ENCODE data around the gene KLF2.
"Not testable (repeated sequence)": the region's sequence is repeated elsewhere in the genome, so short reads cannot be mapped to it uniquely, and the experiment has no call there.

Gene KLF2

DNA sequence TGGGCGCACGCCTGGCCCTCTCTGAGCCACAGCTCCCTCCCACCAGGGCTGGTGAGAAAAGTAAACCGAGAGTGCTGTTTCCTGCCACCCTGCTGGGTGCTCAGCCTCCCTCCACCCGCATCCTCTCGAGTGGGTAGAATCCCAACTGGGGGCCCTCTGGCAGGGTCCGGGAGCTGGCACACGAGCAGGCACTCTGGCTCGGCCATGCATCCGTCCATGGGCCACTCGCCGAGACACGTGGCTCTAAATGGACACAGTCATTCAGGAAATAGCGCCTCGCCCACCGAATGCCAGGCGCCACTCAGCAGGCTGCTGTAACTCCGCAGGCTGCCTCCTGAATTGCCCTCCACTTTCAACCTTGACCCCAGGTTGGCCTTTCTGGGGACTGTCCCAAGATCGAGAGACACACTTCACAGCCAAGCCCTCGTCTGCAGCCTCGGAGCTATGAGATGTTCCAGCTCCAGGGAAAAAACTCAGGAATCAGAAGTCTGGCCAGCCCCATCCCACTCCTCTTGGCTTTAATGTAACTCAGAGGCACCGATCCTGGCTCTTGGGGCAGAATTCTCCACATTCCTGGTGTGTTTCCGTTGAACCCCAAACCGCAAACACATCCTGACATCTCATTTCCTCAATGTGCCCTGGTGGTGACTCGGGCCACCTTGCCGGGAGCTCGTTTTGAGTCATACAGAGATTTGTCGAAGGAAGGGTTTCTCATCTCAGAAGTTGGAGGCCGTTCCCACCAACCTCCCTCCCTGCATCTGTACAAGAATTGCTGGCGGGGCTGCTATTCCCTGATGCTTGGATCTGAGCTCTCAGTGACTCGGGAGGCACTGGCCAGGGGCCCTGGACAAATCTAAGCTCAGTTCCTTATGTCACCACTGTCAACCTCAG lies 14.1 kb downstream of the KLF2 start:
- DNase-seq: peak; percentile 57

DNA sequence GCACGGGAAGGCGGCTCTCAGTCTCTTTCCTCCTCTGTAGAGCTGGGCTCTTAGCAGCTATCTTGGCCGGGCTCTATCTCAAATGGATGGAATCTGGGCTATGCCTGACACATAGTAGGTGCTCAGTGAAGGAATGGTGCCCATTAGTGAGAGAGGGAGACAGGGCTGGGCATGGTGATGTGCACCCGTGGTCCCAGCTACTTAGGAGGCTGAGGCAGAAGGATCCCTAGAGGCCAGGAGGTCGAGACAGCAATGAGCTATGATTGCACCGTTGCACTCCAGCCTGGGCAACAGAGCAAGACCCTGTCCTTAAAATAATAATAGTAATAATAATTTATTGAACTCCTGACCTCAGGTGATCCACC lies 14.7 kb downstream of the KLF2 start:
- DNase-seq: no peak

DNA sequence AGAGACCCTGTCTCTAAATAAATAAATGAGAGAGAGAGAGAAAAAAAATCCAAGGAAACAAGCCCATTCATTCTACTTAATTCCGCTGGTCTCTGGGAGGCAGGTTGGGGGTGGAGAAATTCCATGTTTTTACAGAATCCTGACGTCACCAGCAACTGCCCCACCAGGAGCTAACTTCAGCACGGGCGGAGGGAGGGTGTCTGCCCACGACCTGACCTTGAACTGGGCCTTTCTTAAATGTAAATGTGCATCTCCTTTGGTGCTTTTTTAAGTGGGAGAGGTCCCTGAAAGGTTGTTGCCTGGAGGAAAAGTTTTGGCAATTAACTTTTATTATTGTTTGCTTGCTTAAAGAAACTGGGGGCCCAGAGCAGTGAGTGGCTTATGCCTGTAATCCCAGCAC lies 15.5 kb downstream of the KLF2 start:
- no peak for DNase-seq

DNA sequence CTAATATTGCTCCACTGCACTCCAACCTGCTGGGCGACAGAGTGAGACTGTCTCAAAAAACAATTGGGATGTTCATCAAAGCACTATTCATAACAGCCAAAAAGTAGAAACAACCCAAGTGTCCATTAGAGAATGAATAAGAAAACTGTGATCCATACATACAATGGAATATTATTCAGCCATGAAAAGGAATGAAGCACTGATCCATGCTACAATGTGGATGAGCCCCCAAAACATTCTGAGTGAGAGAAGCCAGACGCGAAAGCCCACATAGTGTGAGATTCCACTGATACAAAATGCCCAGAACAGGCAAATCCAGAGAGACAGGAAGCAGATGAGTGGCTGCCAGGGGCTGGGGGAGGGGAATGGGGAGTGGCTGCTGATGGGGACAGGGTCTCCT lies 16.0 kb downstream of the KLF2 start:
- DNase-seq: no peak

DNA sequence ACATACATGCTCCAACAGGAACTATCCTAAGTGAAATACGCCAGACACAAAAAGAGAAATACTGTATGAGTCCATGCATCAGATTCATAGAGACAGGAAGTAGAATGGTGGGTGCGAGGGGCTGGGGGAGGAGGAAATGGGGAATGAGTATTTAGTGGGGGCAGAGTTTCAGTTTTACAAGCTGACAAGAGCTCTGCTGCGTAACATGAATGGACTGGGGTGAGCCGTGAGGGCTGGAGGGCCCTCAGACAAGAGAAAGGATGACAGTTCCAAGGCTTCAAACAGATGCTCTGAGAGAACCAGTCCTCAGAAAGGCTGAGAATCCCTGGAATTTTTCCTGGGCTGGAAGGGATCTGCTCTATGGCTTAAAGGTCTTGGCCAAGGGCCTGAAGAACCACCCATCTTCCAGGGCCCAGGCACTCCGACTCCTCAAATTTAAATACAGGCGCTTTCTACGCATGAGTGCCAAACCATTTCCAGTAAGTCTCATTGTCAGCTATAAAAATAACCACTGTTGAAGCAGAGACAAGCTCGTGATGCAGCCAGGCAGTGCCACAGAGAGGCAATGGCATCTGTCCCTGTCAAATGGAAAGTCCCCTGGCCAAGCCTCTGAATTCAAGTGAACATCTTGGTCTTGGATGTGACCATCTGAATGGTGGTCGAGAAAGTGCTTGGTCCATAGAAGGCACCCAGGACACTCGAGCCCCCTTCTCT lies 17.5 kb downstream of the KLF2 start:
- no peak for DNase-seq

DNA sequence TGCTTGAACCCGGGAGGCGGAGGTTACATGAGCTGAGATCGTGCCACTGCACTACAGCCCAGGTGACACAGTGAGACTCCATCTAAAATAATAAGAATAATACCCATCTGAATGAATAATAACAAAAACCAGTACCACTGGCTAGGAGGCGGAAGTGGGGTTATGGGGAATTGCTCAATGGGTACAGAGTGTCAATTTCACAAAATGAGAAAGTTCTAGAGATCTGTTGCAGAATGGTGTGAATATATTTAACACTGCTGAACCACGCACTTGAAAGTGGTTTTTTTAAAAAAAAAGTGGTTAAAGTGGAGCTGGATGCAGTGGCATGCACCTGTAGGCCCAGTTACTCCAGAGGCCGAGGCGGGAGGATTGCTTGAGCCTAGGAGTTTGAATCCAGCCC lies 18.5 kb downstream of the KLF2 start:
- no peak for DNase-seq

DNA sequence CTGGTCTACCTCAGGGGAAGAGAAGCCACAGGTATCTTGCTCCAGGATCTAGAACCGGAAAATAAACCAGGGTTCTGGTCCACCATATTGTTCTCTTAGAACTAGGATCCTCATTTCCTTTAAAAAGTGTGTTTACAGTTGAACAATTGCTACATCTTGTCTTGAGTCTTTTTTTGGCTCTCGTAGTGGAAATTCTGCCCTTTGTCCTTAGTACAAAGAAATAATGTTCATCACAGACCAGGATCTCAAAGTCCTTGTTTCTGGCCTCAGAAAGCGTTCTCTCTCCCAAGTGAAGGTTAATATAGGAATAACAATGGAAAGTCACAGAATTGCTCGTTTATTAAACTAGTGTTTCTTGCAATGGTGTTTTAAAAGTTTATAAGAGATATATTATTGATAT lies 20.8 kb downstream of the KLF2 start:
- no peak for DNase-seq

DNA sequence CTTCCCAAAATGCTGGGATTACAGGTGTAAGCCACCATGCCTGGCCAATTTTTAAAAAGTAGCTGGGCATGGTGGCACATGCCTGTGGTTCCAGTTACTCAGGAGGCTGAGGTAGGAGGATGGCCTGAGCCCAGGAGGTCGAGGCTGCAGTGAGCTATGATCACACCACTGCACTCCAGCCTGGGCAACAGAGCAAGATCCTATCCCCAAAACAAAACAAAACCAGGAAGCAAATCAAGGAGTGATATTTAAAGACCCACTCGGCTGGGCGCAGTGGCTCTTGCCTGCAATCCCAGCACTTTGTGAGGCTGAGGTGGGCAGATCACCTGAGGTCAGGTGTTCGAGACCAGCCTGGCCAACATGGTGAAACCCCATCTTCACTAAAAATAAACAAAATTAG lies 22.5 kb downstream of the KLF2 start:
- not testable (repeated sequence) for DNase-seq

DNA sequence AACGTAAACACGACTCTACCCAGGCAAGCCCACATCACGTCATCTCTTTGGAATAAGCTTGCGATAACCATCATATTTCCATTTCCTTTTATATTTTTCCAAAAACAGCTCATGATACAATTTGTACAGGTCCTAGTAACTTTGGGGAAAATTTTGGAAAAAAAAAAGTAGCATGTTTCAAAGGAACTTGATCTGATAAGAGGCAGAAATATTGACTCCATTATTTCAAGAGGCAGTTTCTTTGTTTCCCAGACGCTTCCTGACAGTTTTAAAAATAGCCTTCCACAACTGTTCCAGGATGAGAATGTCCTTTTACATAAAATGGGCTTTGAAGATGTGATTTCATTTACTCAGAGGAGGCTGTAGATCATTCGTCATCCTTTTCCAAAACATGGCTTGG lies 23.1 kb downstream of the KLF2 start:
- no peak for DNase-seq

DNA sequence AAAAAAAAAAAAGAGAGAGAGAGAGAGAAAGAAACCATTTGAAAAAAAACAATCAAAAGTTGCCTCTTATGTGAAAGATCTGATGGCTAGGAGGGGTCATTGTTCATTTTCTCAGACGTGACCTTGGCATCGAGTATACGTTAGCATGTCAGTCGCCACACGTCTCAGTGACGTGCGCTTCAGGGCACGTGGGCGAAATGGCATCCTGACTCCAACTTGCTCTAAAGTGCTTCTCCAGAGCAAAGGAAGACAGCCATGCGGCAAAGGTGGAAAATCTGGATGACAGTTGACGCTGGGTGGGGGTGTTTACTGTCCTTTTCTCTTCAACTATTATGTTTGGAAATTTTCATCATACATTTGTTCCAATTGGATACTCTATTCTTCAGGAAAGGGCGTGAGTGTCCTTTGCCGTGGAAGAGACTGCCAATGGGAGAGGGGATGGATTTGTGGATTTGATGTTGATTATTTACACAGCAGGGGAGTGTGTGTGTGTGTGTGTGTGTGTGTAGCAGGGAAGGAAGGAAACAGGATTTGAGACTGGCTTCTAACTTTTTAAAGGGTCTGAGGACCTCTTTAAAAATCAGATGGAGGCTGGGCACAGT lies 25.0 kb downstream of the KLF2 start:
- no peak for DNase-seq

DNA sequence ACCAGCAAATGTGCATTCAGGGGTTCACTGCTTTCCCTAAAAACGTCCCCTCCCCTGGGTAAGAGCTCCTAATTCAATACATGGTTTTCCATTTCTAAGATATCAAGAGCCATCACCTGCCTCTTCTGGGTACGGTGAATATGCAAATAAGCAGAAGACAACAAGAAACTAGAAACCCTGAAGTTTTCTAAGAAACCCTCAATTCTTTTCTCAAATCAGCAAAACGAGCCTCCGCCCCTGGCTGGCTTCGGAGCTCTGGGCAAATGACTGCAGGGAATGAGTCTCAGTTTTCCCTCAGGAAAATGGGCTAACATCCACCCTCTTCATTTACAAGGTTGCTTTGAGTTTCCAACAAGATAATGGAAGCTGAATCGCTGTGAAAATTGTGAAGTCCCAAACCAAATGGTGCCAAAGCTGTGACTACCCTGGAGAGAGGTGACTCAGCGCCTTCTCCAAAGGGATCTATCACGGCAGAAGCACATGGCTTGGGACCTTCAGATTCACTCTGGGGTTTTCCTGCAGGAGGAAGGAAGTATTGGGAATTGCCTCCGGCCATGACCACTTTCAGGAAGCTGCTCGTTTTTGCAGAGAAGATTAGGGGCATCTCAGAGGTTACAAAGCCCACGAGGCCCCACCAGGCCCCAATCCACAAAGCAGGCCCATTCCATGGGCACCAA lies 26.6 kb downstream of the KLF2 start:
- no peak for DNase-seq

DNA sequence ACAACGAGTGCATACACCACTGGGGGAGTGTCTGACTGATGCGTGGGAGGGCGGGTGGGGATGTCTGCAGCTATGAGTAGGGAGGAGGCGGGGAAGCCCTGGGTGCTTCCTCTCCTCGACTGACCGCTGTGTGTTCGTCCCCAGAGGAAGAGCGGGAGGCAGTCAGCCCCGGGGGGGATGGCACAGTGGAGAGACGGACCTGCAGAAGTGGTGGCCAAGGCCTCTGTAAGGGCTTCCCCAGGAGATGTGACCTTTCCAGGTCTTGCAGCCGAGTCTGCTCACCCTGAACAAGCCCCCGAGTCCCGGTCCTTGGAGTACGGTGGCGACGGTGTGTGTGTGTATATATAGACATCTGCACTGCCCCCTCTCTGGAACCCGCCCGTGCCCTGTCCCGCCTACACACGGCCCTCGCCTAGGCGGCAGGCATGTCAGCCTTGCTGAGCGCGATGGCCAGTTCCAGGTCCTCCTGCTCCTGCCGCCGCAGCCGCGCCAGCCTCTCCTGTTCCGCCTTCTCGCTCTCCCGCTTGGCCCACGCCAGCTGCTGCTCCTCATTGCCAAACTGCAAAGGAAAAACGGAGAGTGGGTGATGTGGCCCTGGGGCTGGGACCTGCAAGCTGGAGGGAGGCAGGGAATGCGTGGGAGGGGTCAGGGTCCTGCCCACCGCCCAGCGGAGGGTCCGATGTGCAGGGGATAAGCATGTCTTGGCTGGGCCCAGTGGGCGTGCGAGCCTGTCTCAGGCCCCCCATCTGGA lies 30.8 kb downstream of the KLF2 start:
- no peak for DNase-seq

DNA sequence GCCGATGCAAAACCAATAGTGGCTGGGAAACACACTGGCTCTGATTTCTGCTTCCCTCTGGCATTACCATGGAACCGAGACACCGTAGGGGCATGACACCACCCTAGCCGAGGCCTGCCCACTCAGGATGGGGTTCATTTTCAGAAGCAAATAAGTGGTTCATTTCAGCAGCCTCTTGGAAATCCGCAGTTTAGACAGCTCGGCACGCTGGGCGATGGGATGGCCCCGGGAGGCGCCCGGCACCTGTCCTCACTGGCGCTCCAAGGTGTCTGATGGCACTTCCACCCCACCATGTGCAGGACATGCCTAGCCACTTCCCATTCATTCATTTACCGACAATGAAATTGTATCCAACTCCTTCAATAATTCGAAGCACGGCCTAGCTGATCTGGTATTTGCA lies 33.8 kb downstream of the KLF2 start:
- DNase-seq: no peak

DNA sequence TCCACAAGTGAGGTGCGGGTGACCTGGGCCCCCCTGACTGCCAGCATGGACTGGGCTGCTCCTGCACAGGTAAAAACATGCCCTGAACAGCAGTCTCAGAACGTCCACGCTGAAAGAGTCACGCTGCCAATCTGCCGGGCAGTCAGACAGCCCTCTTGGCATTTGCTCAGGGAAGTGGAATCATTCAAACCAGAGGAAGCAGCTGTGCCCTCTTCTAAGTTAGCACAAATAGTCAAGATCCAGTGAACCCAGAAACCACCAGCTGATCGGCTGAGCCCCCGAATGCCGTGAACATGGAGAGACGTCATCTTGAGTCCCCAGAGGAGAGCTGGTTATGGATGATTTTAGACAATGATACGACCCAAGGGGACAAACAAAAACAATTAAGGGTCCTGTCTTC lies 34.4 kb downstream of the KLF2 start:
- no peak for DNase-seq

DNA sequence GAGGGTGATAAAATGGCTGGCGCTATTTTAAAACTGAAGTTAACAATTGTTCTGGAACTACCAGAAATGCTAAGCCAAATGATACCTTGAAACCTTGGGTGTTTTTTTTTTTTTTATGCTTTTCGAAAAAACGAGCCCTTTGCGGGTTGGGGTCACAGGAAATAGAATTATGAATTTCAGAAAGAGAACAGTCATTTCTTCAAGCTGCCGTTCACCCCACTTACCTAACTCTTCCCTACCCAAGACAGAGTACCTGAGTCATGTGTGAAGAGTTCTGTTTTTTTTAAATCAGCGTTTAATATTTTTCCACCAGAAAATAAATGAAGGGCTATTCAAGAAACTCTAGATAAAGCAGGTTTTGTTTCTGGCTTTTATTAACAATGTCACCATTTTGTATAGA lies 35.3 kb downstream of the KLF2 start:
- DNase-seq: no peak

DNA sequence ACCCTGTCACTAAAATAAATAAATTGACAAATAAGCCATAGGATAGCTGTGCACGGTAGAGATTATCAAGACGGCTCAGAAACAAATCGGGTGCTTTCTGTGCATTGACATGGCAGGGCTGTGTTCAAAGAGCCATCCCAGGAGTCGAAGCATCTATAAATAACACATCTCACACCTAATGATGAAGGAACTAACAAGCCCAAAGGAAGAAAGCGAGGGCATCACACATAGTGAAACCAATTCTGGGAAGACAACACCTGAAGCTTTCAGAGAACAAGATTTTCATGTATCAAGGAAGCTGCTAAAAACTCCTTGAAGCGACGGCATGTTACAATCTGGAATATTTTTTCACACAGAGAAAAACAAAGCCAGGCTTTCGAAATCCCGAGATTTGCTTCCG lies 36.1 kb downstream of the KLF2 start:
- no peak for DNase-seq

DNA sequence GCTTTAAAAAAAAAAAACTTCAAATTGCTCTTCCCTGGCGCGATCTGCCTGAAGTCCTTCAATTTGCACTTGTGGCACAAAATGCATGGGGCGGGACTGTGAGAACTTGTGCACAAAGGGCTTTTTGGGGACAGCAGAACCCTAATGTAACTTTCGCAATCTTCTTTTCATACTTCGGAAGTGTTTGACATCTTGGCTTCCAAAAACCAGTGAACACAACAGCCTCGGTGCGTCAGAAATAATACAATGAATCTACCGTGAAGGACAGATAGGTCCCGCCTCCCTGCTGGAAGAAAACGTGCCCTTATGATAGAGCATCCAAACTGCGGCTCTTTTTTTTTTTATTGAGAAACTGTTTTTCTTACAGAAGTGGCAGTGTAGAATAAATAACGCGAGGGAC lies 36.6 kb downstream of the KLF2 start:
- no peak for DNase-seq

DNA sequence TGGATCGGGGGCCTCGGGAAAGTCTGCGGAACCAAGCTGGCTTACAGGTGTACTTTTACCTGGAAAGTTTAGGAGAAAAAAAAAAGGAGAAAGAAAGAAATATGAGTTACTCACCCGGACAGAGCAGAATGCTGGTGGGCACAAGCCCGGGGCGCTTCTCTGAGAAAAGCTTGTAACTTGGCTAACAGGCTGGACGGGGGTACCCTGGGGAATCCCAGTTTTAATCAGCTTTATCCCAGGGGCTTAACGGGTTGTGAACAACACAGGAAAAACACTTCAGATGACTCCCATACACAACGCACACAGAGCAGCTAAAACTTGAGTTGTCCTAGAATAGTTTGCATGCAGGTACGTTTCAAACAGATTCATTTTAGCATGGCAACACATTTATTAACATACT lies 37.3 kb downstream of the KLF2 start:
- DNase-seq: no peak

DNA sequence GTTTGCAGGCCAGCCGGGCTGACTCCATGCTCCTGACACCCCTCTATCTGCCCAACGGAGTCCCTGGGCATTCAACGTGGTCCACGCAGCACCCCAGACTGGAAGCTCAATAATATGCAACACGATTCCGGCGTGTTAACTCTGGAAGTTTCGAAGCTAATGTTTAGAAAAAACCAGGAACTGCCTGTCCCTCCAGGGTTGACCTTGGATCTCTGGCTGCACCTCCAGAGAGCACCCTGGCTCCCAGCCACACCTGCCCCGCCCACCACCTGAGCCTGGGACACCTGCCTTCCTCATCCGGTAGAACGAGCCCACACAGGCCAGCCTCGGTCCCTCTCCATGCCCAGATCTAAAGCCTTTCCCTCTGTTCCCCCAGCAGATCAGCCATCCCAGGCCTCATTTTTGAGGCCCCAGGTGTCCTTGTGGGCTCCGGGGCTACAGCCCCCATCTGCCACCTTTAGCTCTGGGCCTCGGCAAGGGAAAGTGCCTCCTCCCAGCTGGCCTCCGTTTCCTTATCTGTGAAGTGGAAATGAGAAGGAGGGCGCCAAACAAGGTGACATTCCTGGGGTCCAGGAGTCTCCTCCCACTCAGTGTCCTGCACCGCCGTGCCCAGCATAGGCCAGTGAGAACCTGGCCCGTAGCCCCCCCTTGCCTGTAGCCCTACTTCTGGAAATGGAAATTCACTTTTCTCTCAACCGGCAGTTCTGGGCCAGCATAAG lies 38.7 kb downstream of the KLF2 start:
- DNase-seq: no peak

DNA sequence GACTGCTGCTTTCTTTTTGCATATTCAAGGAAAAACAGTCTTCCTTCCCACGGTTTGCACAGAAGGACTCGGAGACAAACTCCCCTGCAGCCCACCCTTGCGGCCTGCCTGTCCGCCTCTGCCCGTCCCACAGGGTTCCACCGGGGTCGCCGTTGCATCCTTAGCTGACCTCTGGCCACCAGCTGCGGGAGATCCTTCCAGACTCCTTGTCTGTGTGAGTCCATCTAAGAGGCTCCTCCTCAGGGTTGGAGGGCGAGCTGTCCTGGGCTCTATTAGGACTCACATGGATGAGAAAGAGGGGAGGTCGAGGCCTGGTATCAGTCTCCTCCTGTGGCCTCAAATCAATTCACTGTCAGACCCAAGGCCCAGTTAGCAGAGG lies 39.2 kb downstream of the KLF2 start:
- DNase-seq: no peak

DNA sequence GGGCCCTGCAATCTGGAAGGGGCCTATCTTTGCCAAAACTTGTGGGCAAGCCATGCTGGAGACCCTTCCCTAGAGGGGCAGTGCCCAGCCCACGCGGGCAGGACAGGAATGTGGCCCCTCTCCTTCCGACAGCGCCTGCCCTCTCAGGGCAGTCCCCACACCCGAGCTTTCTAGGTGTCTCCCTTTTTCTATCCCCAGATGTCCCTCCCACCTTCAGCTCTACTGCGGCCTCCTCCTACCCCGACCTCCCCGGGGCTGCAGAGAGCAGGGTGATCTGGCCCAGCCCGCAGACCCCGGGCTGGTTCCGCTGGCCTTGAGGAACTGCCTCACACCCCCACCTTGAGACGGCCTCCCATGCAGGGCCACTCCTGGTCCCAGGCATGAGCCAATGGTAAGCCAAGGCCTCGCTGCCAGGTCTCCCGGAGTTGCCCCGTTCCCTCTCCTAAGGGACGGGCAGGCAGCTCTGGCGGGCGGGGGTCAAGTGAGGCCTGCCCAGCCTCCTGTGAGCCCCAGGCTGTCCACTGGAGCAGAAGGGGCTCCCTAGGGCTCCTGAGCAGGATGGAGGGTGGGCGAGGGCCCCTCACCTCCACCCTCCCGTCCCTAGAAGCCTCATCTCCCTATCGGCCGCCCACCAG lies 39.7 kb downstream of the KLF2 start:
- no peak for DNase-seq

Data from 8988T (cell line).